ENCODE results near the gene ZMIZ1. TPM values are rescaled to one million over a fixed set of nuclear protein-coding genes. Genes with fewer than 3 reads are reported as not detected.

ZMIZ1 gene
- total RNA-seq, 4 donors from 2014 or later = 22.7 to 37.5 (median 31.7) TPM

DNA sequence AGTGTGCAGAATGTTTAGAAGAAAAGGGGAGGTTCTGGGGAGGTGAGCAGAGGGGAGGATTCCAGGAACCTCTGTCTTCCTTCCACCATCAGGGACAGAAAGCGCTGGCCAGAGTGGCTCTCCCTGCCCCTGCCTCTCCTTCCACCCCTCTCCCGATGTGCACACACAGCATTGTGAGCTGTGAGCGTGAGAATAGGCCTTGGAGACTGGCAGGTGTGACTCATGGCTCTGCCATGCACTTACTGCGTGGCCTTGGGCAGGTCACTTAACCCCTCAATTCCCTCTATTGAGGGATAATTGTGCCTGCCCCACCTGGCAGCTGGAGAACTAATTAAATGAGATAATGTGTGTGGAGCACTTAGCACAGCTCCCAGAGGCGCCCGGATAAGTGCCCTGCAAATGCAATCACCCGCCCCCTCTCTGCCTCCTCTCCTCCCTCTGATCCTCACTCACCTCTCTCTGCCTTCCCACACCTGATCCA, 115.4 kb downstream of the ZMIZ1 start:
- H3K36me3 ChIP-seq = peaks cover 0 to 5% of the 10 kb centered on the region in 2 donors
- intact Hi-C loops (cut with DNase I; ENCODE audit: low total_unique reads) (no loop called here), in situ Hi-C loops (cut with MboI; ENCODE audit: low sequenced_read_pairs in 4 of 4) (loop anchor here (25.0 kb wide), 4 partner anchors 222 to 1147 kb away; partner anchors contain the start of genes POLR3A (in 1 of the 4) and RPS24 (in 1 of the 4))
- DNase-seq (no peak), ATAC-seq (peak in 1 of 2 donors; percentile 32)
- no peaks in the 10 kb centered on the region for H3K27me3 ChIP-seq
- H3K4me1 ChIP-seq = peaks cover 41 to 42% of the 10 kb centered on the region in 2 donors
- TF ChIP-seq POLR2A (IDR thresholded peaks at IDR 0.05) = no peak
- no peaks in the 10 kb centered on the region for H3K9me3 ChIP-seq
- H3K4me3 ChIP-seq = no peak overlapping the region
- peak overlapping the region in 1 of 4 donors; percentile 53 for H3K27ac ChIP-seq

DNA sequence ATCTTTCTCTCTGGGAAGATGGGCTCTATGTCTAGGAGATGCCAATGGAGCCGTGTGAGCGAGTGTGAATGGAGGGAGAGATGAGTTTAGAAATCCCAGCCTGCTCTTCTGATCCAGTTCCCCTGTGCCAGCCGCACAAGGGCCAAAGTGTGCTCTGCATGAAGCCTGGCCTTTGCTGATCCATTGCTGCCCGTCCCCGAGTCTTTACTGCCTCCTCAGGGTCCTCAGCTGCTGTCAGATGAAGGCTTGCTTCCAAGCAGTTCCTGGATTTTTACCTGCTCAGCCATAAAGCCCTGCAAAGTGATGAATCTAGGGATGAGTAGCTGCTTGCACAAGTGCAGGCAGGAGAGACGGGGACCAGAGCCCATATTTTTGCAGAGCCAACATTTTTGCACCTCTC, 115.9 kb downstream of the ZMIZ1 start:
- in situ Hi-C loops (cut with MboI; ENCODE audit: low sequenced_read_pairs in 4 of 4) = loop anchor here (25.0 kb wide), 4 partner anchors 222 to 1147 kb away; partner anchors contain the start of genes POLR3A (in 1 of the 4) and RPS24 (in 1 of the 4)
- TF ChIP-seq POLR2A (IDR thresholded peaks at IDR 0.05) (no peak), CTCF (IDR thresholded peaks at IDR 0.05 in 4 of 5, conservative IDR thresholded peaks at IDR 0.05 in 1 of 5) (no peak)
- Histone ChIP-seq H3K36me3 (peaks cover 0 to 5% of the 10 kb centered on the region in 2 donors), H3K4me3 (no peak overlapping the region), H3K4me1 (peaks cover 39 to 41% of the 10 kb centered on the region in 2 donors), H3K27me3 (no peaks in the 10 kb centered on the region), H3K27ac (peak overlapping the region in 2 of 4 donors; percentile 14 to 53), H3K9me3 (no peaks in the 10 kb centered on the region)
- DNase-seq = no peak
- intact Hi-C loops (cut with DNase I; ENCODE audit: low total_unique reads) = no loop called here
- ATAC-seq = no peak

- in situ Hi-C loops (cut with MboI; ENCODE audit: low sequenced_read_pairs in 4 of 4) (loop anchor here (25.0 kb wide), 4 partner anchors 223 to 1148 kb away; partner anchors contain the start of genes POLR3A (in 1 of the 4) and RPS24 (in 1 of the 4)), intact Hi-C loops (cut with DNase I; ENCODE audit: low total_unique reads) (no loop called here)
Observed at GRCh38 chr10:79185067-79185774, 116.5 kb downstream of the ZMIZ1 start.

DNA sequence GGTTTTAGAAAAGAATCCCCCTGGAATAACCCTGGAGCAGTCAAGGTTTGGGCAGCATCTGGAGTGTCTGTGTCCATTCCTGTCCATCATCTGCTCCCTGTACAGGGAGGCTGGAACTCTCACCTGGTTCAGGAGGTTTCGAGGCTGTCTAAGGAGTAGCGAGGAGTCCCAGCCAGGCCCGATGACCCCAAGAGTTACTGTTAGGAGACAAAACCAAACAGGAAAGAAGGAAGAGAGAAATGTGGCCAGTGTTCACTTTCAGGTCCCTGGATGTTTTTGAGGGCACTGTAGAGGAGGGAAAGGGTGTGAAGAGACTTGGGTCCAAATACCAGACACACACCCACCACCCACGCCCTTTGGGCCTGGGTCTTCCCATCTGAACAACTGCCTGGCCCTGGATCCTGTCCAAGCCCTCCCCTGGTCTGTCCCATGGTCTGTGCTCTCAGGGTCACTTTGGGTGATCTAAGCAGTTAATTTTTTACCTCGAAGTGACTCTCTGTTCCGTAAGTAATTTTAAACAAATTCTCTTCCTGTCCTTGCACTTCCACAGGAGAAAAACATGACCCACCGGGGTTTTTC, 117.1 kb downstream of the ZMIZ1 start:
- Histone ChIP-seq H3K27ac (peak overlapping the region in 3 of 4 donors; percentile 8 to 53 (median 20)), H3K9me3 (no peaks in the 10 kb centered on the region), H3K36me3 (peaks cover 0 to 5% of the 10 kb centered on the region in 2 donors), H3K27me3 (no peaks in the 10 kb centered on the region), H3K4me3 (no peak overlapping the region), H3K4me1 (peaks cover 45 to 48% of the 10 kb centered on the region in 2 donors)
- in situ Hi-C loops (cut with MboI; ENCODE audit: low sequenced_read_pairs in 4 of 4) = loop anchor here (25.0 kb wide), 4 partner anchors 224 to 1149 kb away; partner anchors contain the start of genes POLR3A (in 1 of the 4) and RPS24 (in 1 of the 4)
- ATAC-seq (no peak), DNase-seq (no peak)
- TF ChIP-seq POLR2A (IDR thresholded peaks at IDR 0.05) (no peak), CTCF (IDR thresholded peaks at IDR 0.05 in 4 of 5, conservative IDR thresholded peaks at IDR 0.05 in 1 of 5) (no peak)
- intact Hi-C loops (cut with DNase I; ENCODE audit: low total_unique reads) = no loop called here

More at GRCh38 chr10:79185067-79185774, 116.5 kb downstream of the ZMIZ1 start:
- Histone ChIP-seq H3K27me3 (no peaks in the 10 kb centered on the region), H3K4me3 (no peak overlapping the region), H3K4me1 (peaks cover 42 to 45% of the 10 kb centered on the region in 2 donors), H3K27ac (peak overlapping the region in 3 of 4 donors; percentile 3 to 53 (median 20)), H3K36me3 (peaks cover 0 to 5% of the 10 kb centered on the region in 2 donors), H3K9me3 (no peaks in the 10 kb centered on the region)
- ATAC-seq (no peak), DNase-seq (no peak)
- TF ChIP-seq POLR2A (IDR thresholded peaks at IDR 0.05) (no peak), CTCF (IDR thresholded peaks at IDR 0.05 in 4 of 5, conservative IDR thresholded peaks at IDR 0.05 in 1 of 5) (no peak)

Data from gastrocnemius medialis (tissue), 4 donors.